ENCODE results near the gene ADAMTS4.
A peak's percentile ranks its signal among the peaks of the same experiment; 100 is the strongest.

The ADAMTS4 gene

DNA sequence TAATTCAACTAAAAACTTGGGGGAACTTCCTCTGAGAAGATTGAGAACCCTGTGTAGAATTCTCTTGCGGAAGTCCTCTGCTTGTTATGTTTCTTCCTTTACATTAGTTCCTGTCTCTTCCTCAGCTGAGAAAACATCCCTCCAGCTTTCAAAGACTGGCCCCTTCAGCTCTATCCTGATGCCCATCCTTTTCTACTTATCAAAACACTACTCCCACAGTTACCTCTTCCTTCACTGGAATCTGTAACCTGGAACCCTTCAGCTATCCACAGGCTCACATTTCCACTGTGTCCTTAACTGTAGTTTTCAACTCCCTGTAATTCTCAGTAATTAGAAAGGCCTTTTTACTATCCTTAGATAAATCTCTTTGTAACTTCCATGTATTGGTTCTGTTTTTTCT lies 60.4 kb downstream of the ADAMTS4 start:
- peak; percentile 15 for DNase-seq

DNA sequence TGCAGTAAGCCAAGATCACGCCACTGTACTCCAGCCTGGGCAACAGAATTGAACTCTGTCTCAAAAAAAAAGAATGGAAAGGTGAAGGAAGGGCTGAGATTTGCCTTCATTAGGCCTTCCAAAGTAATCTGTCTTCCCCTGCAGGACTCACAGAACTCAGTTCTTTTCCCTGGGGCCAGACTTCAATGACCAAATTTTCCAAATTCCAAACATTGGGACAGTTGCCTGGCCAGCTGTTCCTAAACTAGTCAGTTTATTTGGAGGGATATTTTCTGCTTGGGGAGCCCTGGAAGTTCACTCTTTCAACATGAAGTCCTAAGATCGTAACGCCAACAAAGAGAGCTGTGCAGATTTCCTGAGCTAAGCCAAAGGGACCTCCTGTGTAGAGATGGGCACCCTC lies 61.0 kb downstream of the ADAMTS4 start:
- DNase-seq: no peak
